Dedifferentiated amniotic fluid mesenchymal stem cell (primary cell): ENCODE results near the gene DOCK2.

Source experiments
- DNase-seq: peaks from one replicate; pipeline ENCODE4 v3.0.0-alpha.2; 2016; ENCODE audit errors: extremely low spot score

Gene DOCK2

DNA sequence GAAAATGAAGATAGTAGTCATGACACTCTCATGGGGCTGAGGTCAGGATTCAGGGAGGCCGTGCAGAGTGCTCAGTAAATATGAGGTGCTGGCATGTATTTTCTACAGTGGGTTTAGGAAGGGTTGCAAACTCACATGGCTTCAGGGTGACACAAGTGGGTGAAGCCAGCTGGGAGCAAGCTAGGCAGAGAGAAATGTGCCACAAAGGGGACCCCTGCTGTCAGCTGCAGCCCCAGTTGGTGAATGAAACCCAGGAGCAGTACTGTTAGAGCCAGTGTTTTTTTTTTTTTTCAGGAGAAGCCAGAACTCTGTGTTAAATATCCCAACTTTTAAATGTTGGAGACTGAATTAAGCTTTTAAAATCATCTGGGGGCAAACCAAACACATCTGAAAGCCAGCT lies 267.9 kb downstream of the DOCK2 start:
- no peak for DNase-seq

DNA sequence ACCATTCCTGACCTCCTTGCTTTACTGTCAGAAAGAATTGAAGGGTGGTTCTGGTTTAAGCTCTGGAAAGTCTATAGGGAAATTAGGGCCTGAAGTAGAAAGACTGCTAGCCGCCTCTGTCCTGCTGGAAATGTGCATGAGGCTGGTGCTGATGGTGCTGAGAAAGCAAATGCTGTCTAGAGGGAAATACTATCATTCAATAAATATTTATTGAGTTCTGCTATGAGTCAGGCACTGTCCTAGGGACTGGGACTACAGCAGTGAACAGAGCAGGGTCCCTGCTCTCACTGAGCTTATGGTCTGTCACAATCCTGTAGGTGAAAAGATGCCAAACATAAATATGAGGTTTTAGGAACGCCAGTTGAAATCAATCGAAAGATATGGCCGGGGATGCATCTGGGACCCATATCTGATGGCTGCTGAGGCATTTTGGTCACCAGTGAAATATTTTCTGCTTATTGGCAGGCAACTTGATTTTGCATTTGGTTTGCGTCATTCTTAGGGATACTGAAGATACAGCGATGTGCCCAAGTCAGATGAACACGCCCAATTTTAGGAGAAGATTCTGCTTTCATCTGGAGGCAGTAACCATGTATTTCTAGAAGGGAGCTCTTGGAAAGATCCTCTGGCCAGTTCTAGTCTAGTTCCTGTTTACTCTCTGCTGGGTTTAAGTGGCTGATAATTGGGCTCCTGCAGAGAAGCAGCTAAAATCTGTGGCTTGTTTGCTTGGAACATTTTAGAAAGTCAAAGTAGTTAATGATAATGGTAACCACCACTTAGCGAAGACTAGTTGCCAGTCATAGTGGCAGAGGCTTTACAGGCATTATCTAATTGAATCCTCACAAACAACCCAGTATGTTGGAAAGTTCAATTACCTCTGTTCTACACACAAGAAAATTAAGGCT lies 269.9 kb downstream of the DOCK2 start:
- no peak for DNase-seq

DNA sequence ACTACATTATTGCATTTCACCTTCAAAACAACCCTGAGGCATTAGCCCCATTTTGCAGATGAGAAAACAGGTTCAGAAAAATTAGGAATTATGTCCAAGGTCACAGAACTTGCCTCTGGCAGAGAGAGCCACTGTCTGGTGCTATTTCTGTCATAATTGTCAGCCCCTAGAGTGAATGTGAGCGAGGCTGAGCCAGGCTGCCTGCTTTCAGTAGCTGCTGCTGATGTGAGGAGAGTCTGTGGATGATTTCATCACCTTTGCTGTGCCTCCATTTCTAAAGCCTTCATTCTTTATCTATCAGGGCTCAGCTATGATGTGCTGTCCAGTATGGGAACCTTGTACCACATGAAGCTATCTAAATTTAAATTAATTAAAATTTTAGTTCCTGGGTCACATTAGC lies 271.8 kb downstream of the DOCK2 start:
- DNase-seq, result no peak

DNA sequence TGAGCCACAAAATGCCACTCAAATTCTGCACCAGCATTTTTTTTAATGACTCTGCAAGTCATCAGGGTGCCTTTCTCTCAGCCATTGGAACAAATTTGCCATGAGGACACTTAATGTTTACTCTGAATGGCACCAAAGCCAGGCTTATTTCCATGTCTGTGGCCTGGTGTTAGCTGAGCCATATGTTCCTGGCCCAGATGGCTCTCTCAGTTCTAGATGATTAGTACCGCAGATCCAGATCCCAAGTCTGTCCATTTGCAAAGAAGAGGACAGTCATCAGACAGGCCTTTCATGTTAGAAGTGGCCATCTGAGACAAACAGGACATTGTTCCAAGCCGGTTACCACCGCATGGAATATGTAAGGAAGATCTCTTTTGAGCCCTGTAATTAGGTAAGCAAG lies 272.9 kb downstream of the DOCK2 start:
- no peak for DNase-seq

DNA sequence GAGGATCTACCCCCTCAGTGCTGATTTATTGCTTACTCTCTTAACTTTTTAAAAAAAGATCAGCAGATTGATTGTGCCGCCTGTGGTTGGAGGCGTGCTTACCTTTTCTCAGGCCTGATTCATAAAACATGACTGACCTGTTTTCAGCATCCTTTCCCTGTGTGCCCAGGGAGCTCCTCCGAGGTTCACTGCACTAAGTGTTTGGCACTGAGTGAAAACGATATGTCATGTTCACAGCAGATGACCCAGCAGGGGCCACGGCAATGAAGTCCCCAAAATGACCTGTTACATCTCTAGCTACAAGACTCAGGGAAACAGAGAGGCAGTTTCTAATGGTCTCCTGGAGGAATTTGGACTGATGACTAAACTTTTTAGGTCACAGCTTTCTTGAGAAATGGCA lies 273.3 kb downstream of the DOCK2 start:
- no peak for DNase-seq

DNA sequence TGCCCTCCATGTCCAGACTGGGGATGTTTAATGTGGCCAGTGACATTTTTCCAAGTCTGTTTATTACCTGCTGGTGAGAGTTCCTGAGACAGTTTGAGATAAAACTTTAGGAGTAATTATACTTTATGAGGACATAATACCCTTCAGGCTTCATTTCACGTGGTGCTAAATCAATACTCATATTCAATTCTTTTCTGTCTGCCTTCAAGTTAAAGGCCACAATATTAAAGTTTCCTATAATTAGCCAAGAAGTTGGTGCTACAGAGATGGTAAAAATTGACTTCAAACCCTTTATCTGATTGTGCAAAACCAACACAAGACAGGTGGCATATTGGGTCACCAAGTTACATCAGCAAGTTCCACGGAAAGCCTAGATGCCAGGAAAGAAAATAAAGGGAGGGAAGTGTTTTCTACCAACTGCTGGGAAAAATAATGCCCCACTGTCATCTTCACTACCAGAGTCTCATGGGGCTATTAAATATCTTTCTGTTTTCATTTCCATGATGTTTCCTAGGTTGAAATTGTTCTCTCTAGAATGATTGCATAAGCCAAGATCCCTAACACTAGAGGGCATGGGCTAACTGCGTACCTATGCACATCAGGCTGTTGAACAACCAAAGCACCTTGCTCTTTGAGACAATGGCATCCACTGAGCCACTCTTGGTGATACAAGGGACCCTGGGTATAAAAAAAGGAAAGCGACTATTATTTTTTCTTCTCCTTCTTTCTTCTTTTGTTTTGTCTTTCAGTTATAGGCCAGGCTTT lies 274.6 kb downstream of the DOCK2 start:
- DNase-seq, result no peak

DNA sequence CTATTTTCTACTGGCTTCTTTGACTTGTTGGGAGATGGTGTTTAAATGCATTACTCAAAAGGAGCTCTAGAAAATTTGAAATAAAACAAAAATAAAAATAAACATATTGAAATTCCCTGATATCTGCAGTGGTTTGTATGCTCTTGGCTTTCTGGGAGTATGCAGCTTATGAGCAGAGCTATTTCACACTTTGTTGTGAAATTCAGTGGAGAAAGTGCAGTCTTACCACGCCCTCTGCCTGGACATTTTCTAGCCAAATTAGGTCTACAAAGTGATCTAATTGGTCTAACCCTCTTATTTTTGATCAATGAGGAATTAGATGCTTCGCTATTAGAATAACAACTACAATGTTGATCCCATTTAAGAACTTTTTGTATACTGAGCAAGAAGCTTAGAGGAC lies 276.4 kb downstream of the DOCK2 start:
- no peak for DNase-seq

DNA sequence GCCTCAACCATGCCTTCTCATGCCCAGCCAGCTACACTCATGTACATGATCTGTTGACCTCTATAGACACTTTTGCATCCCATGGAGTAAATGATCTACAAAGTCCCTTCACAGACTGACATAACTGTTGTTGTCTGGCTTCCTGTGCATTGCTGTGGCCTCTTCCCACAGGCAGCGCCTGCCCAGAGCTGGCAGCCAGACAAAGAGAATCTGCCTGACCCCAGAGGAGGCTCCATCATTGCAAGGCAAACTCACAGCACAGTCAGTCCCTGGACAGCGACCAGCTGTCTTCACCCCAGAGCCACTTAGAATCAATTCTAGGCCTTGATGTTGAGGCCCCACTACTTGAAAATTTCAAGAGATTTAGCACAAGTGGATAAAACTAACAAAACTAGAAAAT lies 277.7 kb downstream of the DOCK2 start:
- no peak for DNase-seq

DNA sequence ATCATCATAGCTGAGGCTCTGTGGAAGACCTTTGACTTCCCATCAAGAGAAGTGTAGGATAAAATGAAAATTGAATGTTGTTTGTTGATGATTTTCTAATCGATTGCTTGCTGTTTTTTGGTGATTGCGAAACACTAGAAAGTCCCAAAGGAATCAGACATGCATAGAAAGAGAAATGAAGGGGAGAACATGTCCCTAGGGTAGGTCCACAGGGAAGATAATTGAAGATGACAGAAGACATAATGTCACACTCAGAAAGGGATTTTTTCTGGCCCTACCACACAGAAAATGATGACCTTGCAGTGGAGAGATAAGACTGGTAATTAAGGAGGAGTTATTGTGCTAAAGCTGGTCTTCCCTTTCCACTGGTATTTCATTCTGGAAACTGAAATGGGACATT lies 280.4 kb downstream of the DOCK2 start:
- DNase-seq, result no peak

DNA sequence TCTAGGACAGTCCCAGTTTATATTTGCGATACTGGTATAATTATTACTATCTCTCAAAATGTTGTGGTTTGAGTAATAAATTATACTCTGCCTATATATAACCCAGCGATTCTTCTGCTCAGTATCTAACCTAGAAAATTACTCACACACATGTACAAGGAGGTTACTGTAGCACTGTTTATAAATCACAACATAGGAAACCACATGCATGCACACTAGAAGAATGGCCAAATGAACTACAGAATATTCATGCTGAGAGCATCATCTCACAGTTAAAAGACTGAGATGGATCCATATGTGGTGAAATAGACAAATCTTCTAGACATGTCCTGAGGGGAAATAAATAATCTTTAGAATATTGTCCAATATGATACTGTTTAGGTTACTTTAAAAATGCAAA lies 281.2 kb downstream of the DOCK2 start:
- DNase-seq, result no peak

DNA sequence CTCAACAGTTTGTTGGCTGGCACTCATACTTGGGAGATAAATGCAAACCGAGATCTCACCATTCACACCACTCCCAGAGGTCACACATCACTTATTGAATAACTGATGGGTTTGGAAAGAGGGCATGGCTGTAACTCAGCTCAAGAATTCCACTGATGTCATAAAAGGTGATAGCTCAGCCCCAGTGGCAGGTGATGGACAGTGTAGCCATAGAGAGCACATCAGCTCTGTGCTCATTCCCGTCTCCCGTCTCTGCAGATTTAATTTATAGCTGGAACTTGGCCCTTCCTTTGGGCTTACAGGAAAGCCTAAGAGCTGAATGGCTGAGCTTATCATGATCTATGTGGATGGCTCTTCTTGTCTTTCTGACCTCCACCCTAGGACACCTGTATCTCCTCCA lies 283.4 kb downstream of the DOCK2 start:
- no peak for DNase-seq

DNA sequence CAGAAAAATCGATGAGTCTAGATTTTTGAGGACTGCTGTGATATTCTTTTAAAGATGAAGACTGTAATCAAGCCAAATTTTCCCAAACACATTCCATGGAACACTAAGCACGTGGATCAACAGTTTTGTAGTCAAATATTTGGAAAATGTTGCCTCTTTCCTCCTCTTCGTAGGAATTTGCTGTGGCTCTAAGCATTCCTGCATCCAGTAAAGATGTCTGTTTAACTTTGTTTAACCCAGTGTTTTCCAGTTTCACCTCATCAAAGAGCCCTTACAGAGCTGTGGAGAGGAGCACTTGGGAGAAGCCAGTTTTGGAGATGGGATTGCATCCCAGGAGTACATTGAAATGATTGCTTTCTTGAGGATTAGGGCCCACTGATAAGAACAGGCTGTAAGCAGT lies 284.3 kb downstream of the DOCK2 start:
- no peak for DNase-seq

DNA sequence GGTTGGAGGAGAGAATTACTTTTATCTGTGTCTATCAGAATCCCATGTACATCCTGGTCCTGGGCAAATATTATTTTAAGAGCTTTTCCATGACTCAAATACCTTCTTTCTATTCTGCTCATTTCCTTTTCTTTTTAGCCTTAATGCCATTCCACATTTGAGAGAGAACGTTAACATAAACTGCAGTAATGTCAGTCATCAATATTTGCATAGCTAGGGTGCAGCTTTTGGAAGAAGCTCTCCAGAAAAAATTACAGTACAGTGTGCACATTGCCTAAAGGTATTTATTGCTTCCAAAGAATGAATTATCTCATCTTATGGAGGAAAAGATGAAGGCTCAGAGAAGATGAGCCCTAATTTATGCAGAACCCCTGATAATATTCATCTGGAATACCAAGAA lies 284.9 kb downstream of the DOCK2 start:
- no peak for DNase-seq

DNA sequence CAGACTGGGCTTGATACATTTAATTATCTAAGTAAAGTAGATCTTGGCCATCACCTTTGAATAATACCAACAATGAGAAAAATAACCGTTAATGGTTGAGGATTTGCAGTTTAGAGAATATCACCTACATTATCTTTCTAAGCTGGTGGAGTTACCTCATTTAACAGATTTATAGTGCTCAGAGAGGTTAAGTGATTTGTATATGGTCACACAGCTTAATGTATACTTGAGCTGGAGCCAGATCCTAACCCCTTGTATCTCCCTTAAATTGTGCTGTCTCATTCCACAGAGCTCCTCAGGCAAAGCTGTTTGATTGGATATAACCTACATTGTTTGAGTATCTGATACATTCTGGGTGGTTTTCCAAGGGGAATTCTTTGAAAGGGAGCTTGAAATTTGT lies 285.4 kb downstream of the DOCK2 start:
- DNase-seq, result no peak

DNA sequence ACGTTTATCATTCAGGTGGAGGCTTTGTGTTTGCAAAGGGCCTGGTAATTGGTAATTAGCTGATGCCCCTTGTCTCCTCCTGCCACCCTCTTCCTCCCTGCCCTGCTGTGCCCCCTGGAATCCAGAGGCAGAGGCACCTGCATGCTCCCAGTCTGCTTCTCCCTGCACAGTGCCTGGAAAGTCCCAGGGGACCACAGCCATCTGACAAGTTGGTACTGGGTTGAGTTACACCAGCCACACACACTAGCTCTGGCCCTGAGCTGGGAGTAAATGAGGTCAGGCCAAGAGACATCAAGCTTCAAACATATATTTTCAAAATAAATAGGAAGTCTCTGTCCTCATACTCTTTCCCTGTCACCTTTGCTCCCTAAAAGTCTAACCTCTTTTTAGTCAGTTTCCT lies 286.9 kb downstream of the DOCK2 start:
- DNase-seq, result no peak

DNA sequence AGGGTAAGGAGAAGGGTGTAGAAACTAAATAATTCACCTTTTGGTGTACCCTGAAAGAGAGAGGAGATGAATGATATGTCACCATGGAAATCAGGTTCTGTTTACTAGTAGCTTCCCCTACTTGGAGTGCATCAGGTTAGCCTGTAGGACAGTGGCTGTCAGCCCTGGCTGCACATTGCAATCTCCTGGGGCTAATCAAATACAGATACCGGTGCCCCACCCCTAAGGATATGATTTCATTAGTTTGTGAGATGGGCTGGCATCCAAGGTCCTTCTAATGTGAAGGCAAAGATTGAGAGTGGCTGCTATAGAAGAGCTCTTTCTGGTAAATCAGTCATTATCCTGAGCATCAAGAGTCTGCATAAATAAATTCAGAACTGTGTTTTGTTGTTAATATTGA lies 296.1 kb downstream of the DOCK2 start:
- no peak for DNase-seq

DNA sequence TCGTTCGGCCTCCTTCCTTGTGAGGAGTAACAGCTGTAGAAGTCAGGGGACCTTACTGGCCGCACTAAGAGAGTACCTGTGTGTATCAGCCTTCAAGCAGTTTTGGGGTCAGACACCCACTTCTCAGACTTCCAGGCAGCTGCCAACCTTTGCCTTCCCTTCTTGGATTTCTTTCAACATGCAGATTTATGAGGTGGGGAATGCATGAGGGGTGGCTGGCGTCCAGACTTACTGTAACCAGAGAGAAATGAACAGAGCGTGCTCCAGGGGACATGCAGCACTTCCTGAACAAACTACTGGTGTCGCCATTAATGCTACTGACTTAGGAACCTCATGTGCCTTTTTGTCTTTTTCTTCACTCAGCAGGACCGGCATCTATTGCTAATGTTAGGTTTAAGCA lies 296.5 kb downstream of the DOCK2 start:
- DNase-seq, result no peak

DNA sequence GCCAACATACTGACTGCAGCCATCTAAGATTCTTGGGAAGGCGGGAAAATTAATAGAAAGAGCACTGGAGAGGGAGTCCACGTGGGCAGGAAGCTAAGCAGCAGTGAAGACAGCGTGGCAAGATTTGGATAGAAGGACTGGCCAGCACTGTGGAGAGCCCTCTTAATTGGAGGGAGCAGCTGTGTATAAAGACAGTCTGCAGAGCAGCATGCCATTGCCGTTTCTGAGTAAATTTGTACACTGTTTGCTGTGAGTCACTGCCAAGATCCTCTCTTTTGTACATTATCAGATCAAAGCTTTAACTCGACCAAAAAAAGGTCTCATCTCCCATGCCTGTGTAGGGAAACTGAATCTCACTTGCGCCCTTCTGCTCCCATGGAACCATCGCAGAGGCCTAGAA lies 297.9 kb downstream of the DOCK2 start:
- no peak for DNase-seq

DNA sequence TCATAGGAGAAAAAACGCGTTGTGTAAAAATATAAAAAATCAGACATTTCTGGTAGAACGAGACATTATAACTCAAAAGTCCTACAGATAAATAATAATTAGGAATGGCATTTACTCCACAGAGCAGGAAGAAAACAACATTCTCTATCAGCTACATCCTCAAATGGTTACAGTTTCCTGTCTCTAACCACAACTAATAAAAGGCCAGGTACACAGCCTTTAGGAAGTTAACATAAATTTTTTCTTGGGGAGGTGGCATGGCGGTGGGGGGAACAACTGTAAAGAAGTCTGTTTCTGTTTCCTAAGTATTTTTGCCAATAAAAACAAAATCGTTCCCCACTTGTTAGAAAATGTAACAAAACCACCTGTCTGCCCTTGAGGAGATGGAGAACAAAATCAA lies 298.7 kb downstream of the DOCK2 start:
- no peak for DNase-seq

DNA sequence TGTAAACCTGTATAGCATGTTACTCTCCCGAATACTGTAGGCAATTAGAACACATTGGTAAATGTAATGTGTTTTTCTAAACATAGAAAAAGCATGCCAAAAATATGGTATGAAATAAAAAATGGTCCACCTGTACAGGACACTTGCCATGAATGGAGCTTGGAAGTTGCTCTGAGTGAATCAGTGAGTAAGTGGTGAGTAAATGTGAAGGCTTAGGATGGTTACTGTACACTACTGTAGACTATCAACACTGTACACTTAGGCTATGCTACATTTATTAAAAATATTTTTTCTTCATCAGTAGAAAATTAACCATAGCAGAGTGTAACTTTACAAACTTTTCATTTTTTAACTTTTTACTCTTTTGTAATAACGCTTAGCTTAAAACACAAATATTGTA lies 301.4 kb downstream of the DOCK2 start:
- no peak for DNase-seq

DNA sequence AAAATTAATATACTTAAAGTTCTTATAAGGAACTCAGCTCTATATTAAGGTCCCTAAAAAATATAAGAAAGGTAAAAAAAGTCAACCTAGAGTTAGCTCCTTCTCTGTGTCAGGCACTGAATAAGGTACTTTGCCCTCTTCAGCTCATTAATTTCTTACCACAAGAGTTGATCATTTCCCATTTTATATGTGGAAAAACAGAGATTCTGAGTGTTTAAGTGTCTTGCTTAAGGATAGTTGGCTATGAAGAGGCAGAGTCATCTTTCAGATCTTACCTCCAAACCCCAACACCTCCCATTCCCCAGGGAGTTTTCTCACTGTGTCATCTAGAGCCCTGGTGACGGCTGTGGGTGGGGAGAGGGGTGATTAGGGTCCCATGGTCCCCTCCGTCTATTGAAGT lies 302.7 kb downstream of the DOCK2 start:
- DNase-seq, result no peak

DNA sequence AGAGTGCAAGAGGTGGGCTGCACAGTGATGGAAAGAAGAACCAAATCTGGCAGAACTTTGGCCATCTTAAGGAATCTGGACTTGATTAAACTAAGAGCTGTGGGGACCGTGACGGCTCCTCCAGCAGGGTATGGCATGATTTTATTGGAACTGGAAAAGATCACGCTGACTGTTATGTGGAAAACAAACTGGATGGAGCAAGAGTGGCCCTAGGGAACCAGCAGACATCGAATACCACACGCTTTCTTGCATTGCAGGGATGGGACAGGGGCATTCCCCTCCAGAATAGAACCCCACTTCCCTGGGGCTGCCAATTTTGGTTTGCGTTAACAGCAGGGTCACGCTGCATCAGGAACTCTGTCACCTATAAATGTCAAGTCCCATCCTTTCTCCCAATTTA lies 304.5 kb downstream of the DOCK2 start:
- no peak for DNase-seq

DNA sequence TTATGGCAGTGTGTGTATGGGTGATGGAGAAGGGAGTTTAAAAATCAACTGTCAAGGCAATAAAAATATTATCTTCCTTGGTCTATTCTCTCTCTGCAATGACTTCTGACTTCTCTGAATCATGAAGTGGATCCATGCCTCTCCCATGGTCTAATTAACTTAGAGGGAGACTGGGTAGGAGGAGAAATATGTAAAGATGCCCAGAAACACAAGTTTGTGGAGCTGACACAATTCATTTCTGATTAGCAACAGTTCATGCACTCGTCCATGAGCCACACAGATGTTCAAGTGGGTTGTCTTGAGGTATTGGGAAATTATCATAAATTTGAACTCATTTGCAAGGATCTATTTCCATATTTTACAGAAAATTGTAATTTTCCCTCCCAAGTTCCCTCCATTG lies 305.1 kb downstream of the DOCK2 start:
- no peak for DNase-seq
